Stimulated activated CD4-positive, alpha-beta T cell treated with anti-CD3 and anti-CD28 coated beads, TNF-alpha, amount 100 ng/mL, for 4 hours (primary cell): ENCODE measurements around the gene AP3S1.

ENCODE experiments used
- DNase-seq, 3 experiments: peaks; one replicate each; pipeline ENCODE4 v3.0.0-alpha.2; 2020; ENCODE audit warnings: low read depth in 3 of 3

AP3S1 gene

DNA sequence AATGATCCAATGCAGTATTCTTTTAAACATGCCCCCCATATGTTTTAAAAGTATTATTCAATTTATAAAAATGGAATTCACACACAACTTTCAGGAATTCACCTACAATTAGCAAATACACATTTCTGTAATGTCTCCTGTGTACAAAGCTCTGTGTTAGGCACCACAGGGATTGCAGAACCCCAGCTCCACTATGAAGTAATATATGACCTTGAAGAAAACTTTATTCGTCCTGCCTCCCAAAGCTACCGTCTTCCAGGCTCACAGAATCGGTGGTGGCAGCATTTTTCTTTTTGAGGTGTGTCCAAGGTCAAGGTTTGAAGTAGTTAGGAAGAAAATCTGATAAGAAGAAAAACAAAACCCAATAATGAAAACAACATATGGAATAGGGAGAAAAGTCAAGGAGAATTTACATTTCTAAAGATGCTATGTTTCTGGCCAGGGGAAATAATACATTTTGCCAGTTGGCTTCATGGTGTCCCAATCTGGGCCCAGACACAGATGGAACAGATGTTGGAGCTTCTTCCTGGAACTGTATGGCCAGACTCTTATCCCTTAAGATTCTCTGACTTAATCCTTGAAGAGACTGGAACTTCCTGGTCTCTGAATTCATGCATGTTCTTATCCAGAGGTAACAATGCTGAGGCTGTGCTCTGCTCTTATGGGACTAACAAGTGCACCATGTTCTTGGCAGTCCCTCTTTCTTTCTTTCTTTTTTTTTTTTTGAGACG, 98.5 kb downstream of the AP3S1 start:
- DNase-seq: no peak

DNA sequence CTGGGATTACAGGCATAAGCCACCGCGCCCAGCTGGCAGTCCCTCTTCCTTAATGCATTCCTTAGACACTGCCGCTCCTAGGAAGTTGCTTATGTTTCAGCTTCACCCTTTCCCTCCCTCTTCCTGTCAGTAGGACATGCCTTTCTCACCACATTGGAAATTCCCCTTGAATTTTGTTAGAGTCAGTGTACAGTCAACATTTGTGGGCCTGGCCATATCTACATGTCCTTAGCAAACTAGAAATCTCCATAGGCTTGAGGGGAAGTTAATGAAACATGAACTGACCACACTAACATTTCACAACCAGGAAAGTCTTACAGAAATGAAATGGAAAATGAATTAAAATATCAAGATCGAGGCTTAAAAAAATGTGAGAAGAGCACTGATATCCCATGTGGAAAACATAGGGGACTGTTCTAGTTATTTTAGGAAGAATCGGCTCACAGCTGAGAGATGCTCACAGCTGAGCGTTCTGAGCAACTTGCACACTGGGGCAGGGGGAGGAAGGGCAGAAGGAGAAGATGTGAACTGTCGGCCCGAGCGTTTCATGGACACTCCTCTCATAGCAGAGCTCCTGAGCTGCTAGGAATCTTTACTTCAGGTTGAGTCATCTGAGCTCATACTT, 99.4 kb downstream of the AP3S1 start:
- DNase-seq: no peak

DNA sequence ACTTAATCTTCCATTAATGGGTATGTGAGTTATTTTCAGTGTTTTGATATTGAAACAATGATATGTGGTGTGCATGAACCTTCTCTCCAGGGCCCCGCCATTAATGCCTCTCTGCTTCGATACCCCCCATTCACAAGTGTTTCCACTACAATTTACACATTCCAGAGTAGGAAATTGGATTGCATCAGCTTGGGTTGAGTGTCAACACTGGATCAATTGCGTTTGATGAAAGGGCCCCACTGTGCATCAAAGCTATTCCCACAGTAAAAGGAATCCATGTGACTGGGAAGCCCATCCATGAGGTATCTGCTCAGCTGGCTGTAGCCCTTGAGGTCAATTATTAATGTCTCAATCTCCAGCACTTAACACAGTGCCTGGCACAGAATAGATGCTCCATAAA, 102.8 kb downstream of the AP3S1 start:
- no peak for DNase-seq

DNA sequence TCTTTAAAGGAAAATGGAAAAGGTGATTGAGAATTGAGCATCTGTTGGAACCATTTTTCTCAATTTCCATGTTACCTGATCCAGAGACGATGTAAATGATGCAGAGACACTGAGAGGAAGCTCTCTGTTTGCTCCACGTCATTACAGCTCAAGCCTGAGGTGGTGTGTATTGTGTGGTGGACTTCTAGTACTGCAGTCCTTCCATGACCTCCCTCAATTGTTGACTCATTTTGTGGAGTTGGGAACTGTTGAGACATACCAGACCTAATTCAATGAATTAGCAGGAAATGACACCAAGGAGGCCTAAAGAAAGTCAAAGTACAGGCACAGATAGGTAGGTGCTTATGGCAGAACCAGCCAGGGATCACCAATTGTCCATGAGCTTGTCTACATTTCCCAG, 104.9 kb downstream of the AP3S1 start:
- no peak for DNase-seq

DNA sequence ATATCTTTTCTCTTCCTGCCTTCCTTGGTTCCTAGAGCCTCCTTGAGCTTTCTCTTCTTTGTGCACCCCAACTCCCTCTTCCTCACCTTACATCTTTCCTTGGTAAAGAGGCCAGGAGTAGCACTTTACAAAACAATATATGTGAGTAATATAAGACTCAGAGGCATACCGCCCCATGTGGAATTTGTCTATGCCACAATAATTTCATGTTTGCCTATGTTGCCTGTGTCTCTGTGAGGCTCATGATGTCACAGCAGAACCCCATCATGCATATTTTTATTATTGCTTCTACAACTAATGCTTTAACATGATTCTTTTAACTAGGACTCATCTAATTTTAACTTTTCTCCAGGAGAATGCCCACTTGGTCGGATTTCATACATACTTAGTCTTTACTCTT, 105.5 kb downstream of the AP3S1 start:
- DNase-seq: no peak

DNA sequence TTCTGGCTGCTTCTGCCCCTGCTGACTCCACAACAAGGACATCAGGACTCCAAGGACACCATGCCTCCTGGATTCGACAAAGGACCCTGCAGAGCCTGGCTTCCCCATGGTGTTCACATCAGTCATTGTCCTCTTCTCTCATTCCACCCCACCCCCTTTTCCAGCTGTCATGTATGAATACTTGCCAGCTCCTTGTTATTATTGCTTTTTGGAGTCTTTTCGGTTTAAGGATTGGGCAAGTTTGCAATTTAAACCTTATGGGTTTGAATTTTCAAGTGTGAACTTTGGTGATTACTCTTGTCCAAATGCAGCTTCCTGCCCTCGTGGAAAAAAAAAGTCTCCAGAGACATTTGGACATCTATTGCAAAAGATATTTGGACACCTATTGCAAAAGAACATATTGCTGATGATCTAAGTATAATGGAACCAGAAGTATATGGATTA, 106.4 kb downstream of the AP3S1 start:
- DNase-seq: no peak

DNA sequence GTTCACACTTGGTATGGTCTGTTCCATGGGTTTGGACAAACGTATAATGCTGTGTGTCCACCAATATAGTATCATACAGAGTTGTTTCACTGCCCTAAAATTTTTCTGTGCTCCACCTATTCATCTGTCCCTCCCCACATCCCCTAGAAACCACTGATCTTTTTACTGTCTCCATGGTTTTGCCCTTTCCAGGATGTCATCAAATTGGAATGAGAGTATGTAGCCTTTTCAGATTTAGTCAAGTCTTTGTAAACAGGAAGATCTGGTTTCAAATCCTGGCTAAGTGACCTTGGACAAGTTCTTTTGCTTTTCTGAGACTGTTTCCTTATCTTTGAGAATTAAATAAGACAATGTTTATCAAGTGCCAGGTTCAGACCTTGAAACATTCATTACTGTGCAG, 107.4 kb downstream of the AP3S1 start:
- no peak for DNase-seq

DNA sequence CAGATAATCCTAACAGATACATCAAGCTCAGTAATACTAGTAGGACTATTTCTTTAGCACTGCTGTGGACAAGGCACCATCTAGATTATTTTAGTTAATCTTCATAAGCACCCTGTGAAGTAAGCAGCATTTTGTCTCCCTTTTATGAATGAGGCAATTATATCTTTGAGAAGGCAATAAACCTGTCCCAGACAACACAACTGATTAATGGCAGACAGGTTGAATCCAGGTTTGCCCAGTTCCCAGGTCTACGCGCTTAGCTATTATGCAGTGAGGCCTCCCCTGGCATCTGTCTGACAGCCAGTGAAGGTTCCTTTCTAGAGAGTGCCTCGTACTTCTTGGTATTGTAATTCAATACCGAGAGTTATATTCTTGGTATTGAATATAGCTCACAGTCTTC, 110.9 kb downstream of the AP3S1 start:
- DNase-seq: no peak

DNA sequence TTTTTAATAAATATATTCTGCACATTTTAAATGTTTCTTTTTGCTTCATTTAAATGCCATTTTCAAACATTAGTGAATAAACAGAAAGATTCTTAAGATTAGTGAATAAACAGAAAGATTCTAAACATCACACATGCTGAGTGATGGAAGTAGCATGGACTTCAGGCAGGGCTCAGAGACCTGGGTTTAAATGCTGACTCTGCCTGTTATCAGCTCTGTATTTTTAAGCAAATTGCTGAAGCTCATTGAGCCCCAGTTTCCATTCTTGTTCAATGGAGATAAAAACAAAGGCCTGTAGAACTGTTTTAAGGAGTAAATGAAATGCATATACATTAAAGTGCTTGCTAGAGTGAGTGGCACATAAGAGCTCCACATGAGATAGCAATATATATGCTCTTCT, 112.4 kb downstream of the AP3S1 start:
- DNase-seq: no peak

DNA sequence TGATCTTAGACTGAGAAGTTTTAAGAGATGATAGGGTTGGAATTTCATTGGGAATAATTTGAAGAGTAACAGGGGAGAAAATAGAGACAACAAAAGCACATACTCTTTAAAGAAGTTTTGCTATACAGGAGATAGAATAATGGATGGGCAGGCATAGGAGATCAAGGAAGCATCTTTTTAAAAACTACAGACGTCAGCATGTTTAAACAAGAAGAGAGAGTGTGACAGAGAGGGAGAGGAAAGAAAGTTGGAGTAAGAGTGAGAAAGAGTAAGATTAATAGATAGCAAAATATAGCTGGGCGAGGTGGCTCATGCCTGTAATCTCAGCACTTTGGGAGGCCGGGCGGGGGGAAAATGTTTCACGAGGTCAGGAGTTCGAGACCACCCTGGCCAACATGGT, 115.2 kb downstream of the AP3S1 start:
- DNase-seq: no peak

DNA sequence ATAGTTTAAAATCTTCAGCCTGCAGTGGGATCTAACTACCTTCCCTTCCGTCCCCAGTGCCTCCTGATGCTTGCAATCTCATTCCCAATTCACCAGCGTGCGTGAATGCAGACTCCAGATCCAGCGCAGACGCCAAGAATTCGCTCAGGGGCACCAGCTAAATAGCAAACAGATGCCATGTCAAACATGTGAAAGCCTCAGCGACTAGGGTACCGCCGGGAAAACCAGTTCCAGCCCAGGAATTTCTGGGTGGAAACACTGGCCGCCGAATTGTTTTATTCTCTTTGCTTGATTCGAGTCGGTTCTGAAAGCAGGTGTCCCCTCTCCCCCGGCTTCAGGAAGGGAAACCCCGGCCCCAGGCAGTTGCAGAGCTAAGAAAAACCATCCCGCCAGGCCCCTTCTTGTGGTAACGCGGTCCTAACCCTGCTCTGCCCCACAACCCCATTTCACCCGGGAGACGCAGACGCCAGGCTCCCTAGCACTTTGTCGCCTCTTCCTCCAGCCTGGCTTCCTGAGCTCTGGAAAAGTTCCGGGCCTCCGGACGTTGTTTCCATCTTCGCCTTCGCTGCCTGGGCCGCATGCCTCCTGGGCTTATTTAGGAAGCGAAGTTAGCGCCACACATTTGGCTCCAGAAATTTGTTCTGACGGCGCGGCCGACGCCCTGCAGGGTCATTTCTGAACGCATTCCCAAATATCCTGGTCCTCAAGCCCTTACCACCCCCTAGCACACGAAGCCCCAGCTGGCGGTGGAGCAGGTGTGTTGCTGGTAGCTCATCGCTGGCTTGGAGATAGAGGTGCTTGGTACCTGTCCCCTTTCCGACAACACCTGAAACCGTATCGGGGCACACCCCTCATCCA, 119.9 kb downstream of the AP3S1 start:
- DNase-seq: no peak

DNA sequence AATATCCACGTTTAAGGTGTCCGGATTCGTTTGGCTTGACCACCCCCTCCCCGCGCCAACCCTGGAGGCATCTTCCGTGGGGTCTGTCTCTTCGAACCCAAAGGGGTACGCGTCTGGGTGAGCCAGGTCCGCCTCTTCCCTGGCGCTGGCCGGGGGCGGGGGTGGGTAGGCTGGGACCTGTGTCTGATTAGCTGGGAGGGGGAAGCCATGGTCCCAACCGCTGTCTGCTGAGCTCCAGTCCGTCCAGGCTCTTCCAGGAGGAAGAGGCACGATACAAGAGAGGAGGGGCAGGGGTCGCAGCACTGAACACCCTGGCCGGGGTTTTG, 120.5 kb downstream of the AP3S1 start, which contains the start of gene LVRN:
LVRN (plus strand) TSS at position 237 of the 326 bp plus-strand sequence. CDS start 143 bp downstream, outside the sequence.
- no peak for DNase-seq

DNA sequence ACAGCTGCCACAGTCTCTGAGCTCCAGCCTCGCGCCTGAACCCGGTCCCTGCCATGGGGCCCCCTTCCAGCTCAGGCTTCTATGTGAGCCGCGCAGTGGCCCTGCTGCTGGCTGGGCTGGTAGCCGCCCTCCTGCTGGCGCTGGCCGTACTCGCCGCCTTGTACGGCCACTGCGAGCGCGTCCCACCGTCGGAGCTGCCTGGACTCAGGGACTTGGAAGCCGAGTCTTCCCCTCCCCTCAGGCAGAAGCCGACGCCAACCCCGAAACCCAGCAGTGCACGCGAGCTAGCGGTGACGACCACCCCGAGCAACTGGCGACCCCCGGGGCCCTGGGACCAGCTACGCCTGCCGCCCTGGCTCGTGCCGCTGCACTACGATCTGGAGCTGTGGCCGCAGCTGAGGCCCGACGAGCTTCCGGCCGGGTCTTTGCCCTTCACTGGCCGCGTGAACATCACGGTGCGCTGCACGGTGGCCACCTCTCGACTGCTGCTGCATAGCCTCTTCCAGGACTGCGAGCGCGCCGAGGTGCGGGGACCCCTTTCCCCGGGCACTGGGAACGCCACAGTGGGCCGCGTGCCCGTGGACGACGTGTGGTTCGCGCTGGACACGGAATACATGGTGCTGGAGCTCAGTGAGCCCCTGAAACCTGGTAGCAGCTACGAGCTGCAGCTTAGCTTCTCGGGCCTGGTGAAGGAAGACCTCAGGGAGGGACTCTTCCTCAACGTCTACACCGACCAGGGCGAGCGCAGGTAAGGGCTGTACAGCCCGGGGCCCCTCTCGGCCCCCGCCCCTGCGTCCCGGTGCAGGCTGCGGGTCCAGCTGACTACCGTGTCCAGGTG, 121.0 kb downstream of the AP3S1 start:
- DNase-seq: no peak

DNA sequence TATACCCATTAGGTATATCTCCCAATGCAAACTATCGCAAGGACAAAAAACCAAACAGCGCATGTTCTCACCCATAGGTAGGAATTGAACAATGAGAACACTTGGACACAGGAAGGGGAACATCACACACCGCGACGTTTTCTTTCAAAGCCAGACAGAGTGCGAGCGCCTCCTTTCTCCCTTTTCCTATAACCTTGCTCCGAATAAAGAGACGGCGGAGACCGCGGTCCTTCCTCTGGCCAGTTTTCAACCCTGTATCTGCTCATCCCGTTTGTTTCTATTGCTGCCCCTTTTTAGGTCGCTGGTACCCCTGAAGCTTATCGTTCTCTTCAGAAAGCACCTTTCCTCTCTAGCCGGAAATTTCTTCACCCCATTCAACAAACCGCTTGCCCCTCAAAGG, 121.8 kb downstream of the AP3S1 start:
- no peak for DNase-seq
